GM12878 (cell line): Measurements from ENCODE around the gene PTAFR. TPM values are rescaled to one million over a fixed set of nuclear protein-coding genes. Genes with fewer than 3 reads are reported as not detected.

Experiments used
- CBX3 ChIP-seq: fragments of 200-600 bp; sonication (generic); IDR thresholded peaks from 2 replicates; pipeline ENCODE4 v1.6.1; 2016; ENCODE audit warnings: low read depth, borderline replicate concordance
- CREM ChIP-seq: IDR thresholded peaks from 2 replicates; pipeline ENCODE4 v1.6.1; 2014; ENCODE audit warnings: antibody characterized with exemption, low read depth
- CTCF ChIP-seq, 3 experiments: IDR thresholded peaks in 2 of 3; conservative IDR thresholded peaks in 1 of 3; 2 replicates each; pipeline ENCODE4 v1.5.1; 2011; ENCODE audit warnings: low read depth in 3 of 3, low read length in 3 of 3, mild to moderate bottlenecking in 3 of 3, control low read depth in 2 of 3, moderate library complexity in 2 of 3, inconsistent platforms in 1 of 3, mixed read lengths in 1 of 3; ENCODE audit not compliant: control insufficient read depth in 2 of 3, insufficient read depth in 1 of 3; ENCODE audit errors: extremely low read depth in 1 of 3
- CUX1 ChIP-seq: IDR thresholded peaks from 2 replicates; pipeline ENCODE4 v1.6.1; 2012; ENCODE audit warnings: improper control_type of control experiment, low read depth, low read length; ENCODE audit not compliant: insufficient replicate concordance
- ELK1 ChIP-seq: IDR thresholded peaks from 2 replicates; pipeline ENCODE4 v1.6.1; 2012; ENCODE audit warnings: low read depth, low read length, improper control_type of control experiment
- ETV6 ChIP-seq, 2 experiments: fragments of 450-650 bp in 1 of 2; IDR thresholded peaks in 1 of 2; conservative IDR thresholded peaks in 1 of 2; 2 replicates each; pipeline ENCODE4 v1.6.1; 2014; ENCODE audit warnings: antibody characterized with exemption in 1 of 2, borderline replicate concordance in 1 of 2, low read depth in 1 of 2, mild to moderate bottlenecking in 1 of 2, moderate library complexity in 1 of 2
- MEF2B ChIP-seq: fragments of 450-650 bp; IDR thresholded peaks from 2 replicates; pipeline ENCODE4 v1.6.1; 2018; ENCODE audit warnings: mild to moderate bottlenecking, moderate library complexity; ENCODE audit not compliant: partially characterized antibody, poor library complexity, severe bottlenecking
- NFXL1 ChIP-seq: fragments of 450-650 bp; IDR thresholded peaks from 2 replicates; pipeline ENCODE4 v1.6.1; 2017; ENCODE audit warnings: antibody characterized with exemption, mild to moderate bottlenecking, borderline replicate concordance
- NFYA ChIP-seq: IDR thresholded peaks from 2 replicates; pipeline ENCODE4 v1.6.1; 2011; ENCODE audit warnings: low read depth, mild to moderate bottlenecking, low read length, improper control_type of control experiment, borderline replicate concordance
- POLR2AphosphoS5 ChIP-seq: IDR thresholded peaks from 2 replicates; pipeline ENCODE4 v1.6.1; 2011; ENCODE audit warnings: mild to moderate bottlenecking, low read length, inconsistent platforms
- RCOR1 ChIP-seq: conservative IDR thresholded peaks from 2 replicates; pipeline ENCODE4 v1.6.1; 2012; ENCODE audit warnings: low read depth, low read length, improper control_type of control experiment
- REST ChIP-seq: IDR thresholded peaks from 2 replicates; pipeline ENCODE4 v1.6.1; 2012; ENCODE audit warnings: mild to moderate bottlenecking, low read depth, low read length
- ZNF274 ChIP-seq: IDR thresholded peaks from one replicate; pipeline ENCODE4 v1.8.0; 2011; ENCODE audit not compliant: insufficient read length, insufficient read depth
- ZSCAN29 ChIP-seq: fragments of 450-650 bp; IDR thresholded peaks from 2 replicates; pipeline ENCODE4 v1.6.1; 2017; ENCODE audit warnings: mild to moderate bottlenecking, moderate library complexity
- polyA plus RNA-seq, 11 experiments: library from polyadenylated mRNA; depleted of rRNA in 4 of 11; unstranded in 6 of 11; stranded (reverse) in 5 of 11; fragments of >200 nt; fragmentation: Nextera tagmentation in 4 of 11; fragmentation: Illumina TruSeq in 1 of 11; extraction: Ambion mirVana in 4 of 11; extraction: Trizol in 1 of 11; gene quantifications; 1 replicate in 1 of 11; 2 replicates in 10 of 11; pipeline versions ENCODE4 v1.2.1 to v1.2.3, GENCODE V29; 2011 to 2016; ENCODE audit warnings: inconsistent platforms in 2 of 11, missing spikeins in 2 of 11, low read depth in 1 of 11
- total RNA-seq, 4 experiments: library from RNA; depleted of rRNA in 3 of 4; stranded (reverse); fragments of >200 nt in 3 of 4; fragmentation: Illumina TruSeq in 1 of 4; extraction: Trizol in 1 of 4; gene quantifications; 2 replicates each; pipeline versions ENCODE4 v1.2.1 to v1.2.3, GENCODE V29; 2013 to 2021

Gene PTAFR
- total and polyA plus RNA-seq, 10 of the 15 experiments (the other 5 are each of a cell fraction or from before 2014, with no cell fraction given), result 17.5 to 251 (median 27.7) TPM

GRCh38 chr1:28115267-28115666 lies 61.2 kb downstream of the PTAFR start (continued):
- TF ChIP-seq REST (no peak), ZSCAN29 (no peak), NFXL1 (no peak), ZNF274 (no peak), POLR2AphosphoS5 (no peak), MEF2B (peak; percentile 43), CTCF (IDR thresholded peaks at IDR 0.05 in 2 of 3, conservative IDR thresholded peaks at IDR 0.05 in 1 of 3; ENCODE audit: control insufficient read depth in 2 of 3, extremely low read depth in 1 of 3, insufficient read depth in 1 of 3, low read depth in 3 of 3, low read length in 3 of 3) (no peak), RCOR1 (no peak), ETV6 (conservative IDR thresholded peaks at IDR 0.05 in 1 of 2, IDR thresholded peaks at IDR 0.05 in 1 of 2; ENCODE audit: borderline replicate concordance in 1 of 2, low read depth in 1 of 2) (peak in 1 of 2 experiments; percentile 91; a peak in 1 of 4 replicates), CBX3 (no peak), CUX1 (peak; percentile 38), NFYA (no peak), ELK1 (no peak), CREM (no peak)
